Suprapubic skin (tissue), 4 donors: ENCODE data around the gene TAS1R1.

Experiments
- CTCF ChIP-seq, 2 donors: fragments of 200-600 bp in 1 of 2; fragments of 450-650 bp in 1 of 2; sonication (generic) in 1 of 2; IDR thresholded peaks; one replicate each; pipeline ENCODE4 v1.5.1; 2016 to 2019; ENCODE audit warnings: antibody characterized with exemption in 2 of 2, mild to moderate bottlenecking in 1 of 2, moderate library complexity in 1 of 2
- EP300 ChIP-seq: sonication (generic); formaldehyde crosslinking; IDR thresholded peaks from one replicate; pipeline ENCODE4 v1.6.1; 2017; ENCODE audit warnings: antibody characterized with exemption
- POLR2A ChIP-seq, 2 donors: fragments of 450-650 bp; IDR thresholded peaks; one replicate each; pipeline ENCODE4 v1.6.1; 2017; ENCODE audit warnings: antibody characterized with exemption in 2 of 2, mild to moderate bottlenecking in 2 of 2, moderate library complexity in 2 of 2
- POLR2AphosphoS5 ChIP-seq, 3 donors: sonication (generic); formaldehyde crosslinking; IDR thresholded peaks; one replicate each; pipeline ENCODE4 v1.6.1; 2017; ENCODE audit warnings: antibody characterized with exemption in 3 of 3

- TF ChIP-seq CTCF (IDR thresholded peaks at IDR 0.05) (no peak), POLR2A (IDR thresholded peaks at IDR 0.05) (no peak), POLR2AphosphoS5 (IDR thresholded peaks at IDR 0.05) (no peak), EP300 (no peak)
Measured at GRCh38 chr1:6510493-6510892, 44.6 kb upstream of the TAS1R1 start.
